Measurements from ENCODE around the gene RUFY1.

GRCh38 chr5:179599566-179599965 is 49.2 kb downstream of the RUFY1 start:
- no peak for TF ChIP-seq POLR2AphosphoS5 (IDR thresholded peaks at IDR 0.05; ENCODE audit: low read depth, low read length)
- no peak for TF ChIP-seq POLR2A (IDR thresholded peaks at IDR 0.05; ENCODE audit: low read depth, low read length)

Data from GM12892 (cell line).